Right cardiac atrium (tissue), 5 donors: Measurements from ENCODE around the gene NDUFA3. TPM values are rescaled to one million over a fixed set of nuclear protein-coding genes. Genes with fewer than 3 reads are reported as not detected.

Experiments
- ATAC-seq, 2 donors: fragments of 200-7000 bp; cut with Tn5 transposase; one replicate each; pipeline versions ENCODE4 v1.8.0 to v1.9.1; 2020; ENCODE audit warnings: moderate library complexity in 2 of 2, mild to moderate bottlenecking in 1 of 2
- DNase-seq, 3 donors: peaks; one replicate each; pipeline ENCODE4 v3.0.0-alpha.2; 2020
- H3K27ac ChIP-seq: one replicate; pipeline ENCODE4 v1.5.1; 2013; ENCODE audit warnings: mild to moderate bottlenecking, low read length, control low read depth, moderate library complexity
- H3K27me3 ChIP-seq: one replicate; pipeline ENCODE4 v1.6.1; 2013; ENCODE audit not compliant: control insufficient read depth, insufficient read depth
- H3K4me1 ChIP-seq: one replicate; pipeline ENCODE4 v1.6.1; 2013; ENCODE audit warnings: low read length; ENCODE audit not compliant: control insufficient read depth, insufficient read depth
- H3K4me3 ChIP-seq: one replicate; pipeline ENCODE4 v1.5.1; 2013; ENCODE audit warnings: low read length, control low read depth
- H3K9me3 ChIP-seq: one replicate; pipeline ENCODE4 v1.6.1; 2013; ENCODE audit warnings: low read length; ENCODE audit not compliant: control insufficient read depth
- WGBS: extraction: QIAGEN DNeasy Blood & Tissue Kit; methylation state at CpG from one replicate; pipeline ENCODE4 v1.1.7; 2013; 5-methylcytosine and 5-hydroxymethylcytosine counted together
- intact Hi-C, 4 donors: fragments of 100-400 bp; cut with DNase I; formaldehyde crosslinking; loops; one replicate each; pipeline versions ENCODE4 v1.11.0 to v1.14.0; 2022 to 2023
- long read RNA-seq, 4 donors: library from polyadenylated mRNA; unstranded; transcript quantifications; one replicate each; pipeline ENCODE4 v2.0.0, GENCODE V29; 2020 to 2021
- polyA plus RNA-seq: library from polyadenylated mRNA; stranded (reverse); fragments of 200-250 nt; gene quantifications from one replicate; pipeline ENCODE4 v1.2.3, GENCODE V29; 2013
- total RNA-seq, 4 donors: library from RNA; stranded (reverse); fragmentation: NEBNext Ultra II Directional; extraction: Animal tissue kit (Norgen Biotek cat#: 25700); gene quantifications; one replicate each; pipeline ENCODE4 v1.2.1, GENCODE V29; 2021
- donor health status: healthy with polysubstance abuse.
- donor health status: DM: no; HTN: yes; CAD: no.
- donor health status: DM: no; HTN: no; CAD: no.
- donor health status: DM: no; HTN: yes; CAD: no; lungs with severe emphysema.
- donor health status: DM: yes; HTN: yes; CAD: no.

The NDUFA3 gene
- total RNA-seq (100 to 1,000 TPM; 264 to 472 (median 385) TPM), polyA plus RNA-seq (714 TPM)
- long read RNA-seq, donor 1, transcript NDUFA3-214 (4 exons, 963 nt), result major isoform, 101 of 108 reads
- long read RNA-seq, donor 1, partial matches to known transcripts, result 1 of 108 reads
- long read RNA-seq, donor 1, other reads (novel, unspliced or antisense), result 5 of 108 reads
- long read RNA-seq, donor 2, transcript NDUFA3-213 (3 exons, 541 nt), result minor isoform, 8 of 249 reads
- long read RNA-seq, donor 2, transcript NDUFA3-214 (4 exons, 963 nt), result major isoform, 221 of 249 reads
- long read RNA-seq, donor 2, partial matches to known transcripts, result 11 of 249 reads
- long read RNA-seq, donor 2, other reads (novel, unspliced or antisense), result 5 of 249 reads
- long read RNA-seq, donor 3, transcript NDUFA3-214 (4 exons, 963 nt), result major isoform, 19 of 32 reads
- long read RNA-seq, donor 3, partial matches to known transcripts, result 9 of 32 reads
- long read RNA-seq, donor 3, other reads (novel, unspliced or antisense), result 3 of 32 reads
- long read RNA-seq, donor 4, transcript NDUFA3-214 (4 exons, 963 nt), result major isoform, 131 of 152 reads
- long read RNA-seq, donor 4, partial matches to known transcripts, result 7 of 152 reads
- long read RNA-seq, donor 4, other reads (novel, unspliced or antisense), result 8 of 152 reads

DNA sequence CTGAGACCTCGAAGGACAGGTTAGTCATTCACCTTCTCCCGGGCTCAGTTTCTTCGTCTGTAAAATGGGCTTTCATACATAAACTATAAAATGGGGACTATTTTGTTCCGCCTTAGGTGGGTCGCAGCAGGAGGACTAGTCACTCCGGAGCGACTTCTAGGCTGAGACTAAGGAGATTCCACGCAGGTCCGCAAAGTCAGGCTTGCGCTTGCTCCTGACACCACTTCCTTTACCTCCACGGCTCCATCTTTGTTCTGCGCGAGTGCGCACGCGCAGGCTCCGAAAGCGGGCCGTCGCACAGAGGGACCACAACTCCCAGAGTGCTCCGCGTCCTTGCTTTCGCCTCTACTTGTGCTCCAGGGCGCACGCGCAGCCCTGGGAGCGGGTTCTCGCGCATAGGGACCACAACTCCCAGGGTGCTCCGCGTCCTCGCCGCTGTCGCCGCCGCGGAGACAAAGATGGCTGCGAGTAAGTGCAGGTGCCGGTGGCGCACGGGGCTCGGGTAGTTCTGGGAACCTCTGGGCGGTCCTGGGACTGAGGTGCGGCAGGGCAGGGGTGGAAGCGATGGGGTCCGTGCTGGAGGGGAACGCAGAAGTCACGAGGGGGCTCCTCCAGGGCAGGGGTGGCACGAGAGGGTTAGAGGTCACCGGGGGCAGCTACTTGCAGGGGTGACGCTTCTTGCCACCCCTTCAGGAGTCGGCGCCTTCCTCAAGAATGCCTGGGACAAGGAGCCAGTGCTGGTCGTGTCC, at the start of gene NDUFA3:
NDUFA3 (plus strand) TSS at position 435 of the 749 bp plus-strand sequence; CDS start at position 459, 24 bp downstream.
- Histone ChIP-seq H3K27me3 (no peaks in the 10 kb centered on the region), H3K4me3 (peak within 1 kb of the TSS; percentile 72), H3K27ac (peak within 1 kb of the TSS; percentile 38), H3K9me3 (no peaks in the 10 kb centered on the region), H3K4me1 (no peaks in the 10 kb centered on the region)
- intact Hi-C loops, result no loop called here
- peak; percentile 99 for ATAC-seq
- DNase-seq, result peak; percentile 99 to 100 (median 99)
- 3% methylated on average over 54 of the region's 54 CpGs for WGBS

DNA sequence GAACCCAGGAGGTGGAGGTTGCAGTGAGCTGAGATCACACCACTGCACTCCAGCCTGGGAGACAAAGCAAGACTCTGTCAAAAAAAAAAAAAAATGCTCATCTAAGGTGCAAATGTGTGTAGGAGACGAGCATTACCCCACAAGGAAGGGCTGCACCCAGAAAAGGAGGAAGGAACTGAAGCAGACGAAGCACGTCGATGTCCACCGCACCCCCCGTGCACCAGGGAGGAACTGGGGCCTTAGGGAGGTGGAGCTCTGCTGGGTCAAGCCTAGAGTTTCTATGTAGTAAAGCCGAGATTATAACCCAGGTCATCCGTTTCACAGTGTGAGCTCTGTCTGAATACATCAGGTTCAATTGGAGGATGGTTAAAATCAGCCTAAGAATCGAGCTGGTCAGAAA, 40.0 kb upstream of the NDUFA3 start:
- Histone ChIP-seq H3K9me3 (no peaks in the 10 kb centered on the region), H3K27ac (no peak overlapping the region), H3K4me3 (no peak overlapping the region), H3K27me3 (no peaks in the 10 kb centered on the region), H3K4me1 (no peaks in the 10 kb centered on the region)
- WGBS, result 69% methylated on average over 9 of the region's 9 CpGs
- intact Hi-C loops, result no loop called here
- peak in 1 of 3 donors; percentile 54 for DNase-seq
- no peak for ATAC-seq

DNA sequence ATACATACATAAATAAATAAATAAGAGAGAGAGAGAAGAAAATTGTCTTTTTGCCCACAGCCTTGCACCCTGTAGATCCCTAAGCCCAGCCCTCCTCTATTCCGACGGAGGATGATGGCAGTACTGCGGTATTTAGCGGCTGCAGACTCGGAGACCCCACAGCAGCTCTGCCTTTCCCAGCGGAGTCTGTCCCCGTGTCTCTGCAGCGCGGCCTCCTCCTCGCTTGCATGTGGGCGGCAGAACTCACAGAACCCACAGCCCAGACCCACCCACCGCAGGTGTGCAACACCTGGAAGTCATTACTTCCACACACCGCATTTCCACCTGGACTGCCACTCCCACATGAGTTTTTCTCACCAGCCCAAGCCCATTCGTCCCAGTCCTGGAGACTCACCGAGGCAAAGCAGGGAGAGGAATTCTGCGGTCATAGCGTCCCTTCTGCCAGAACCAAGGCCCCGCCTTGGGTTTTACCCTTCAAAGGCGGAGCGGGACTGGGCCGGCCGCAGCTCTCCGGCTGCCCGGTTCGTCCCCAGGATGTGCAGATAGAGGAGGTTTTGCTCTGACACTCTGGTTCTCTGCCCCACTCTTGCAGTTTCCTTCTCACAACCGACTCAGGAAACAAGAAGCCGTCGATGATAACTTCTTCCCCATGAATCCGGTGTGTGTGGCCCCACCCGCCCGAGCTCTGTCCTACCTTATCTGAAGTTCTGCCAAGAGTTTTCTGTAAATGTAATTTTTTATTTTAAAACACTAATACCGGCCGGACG, 39.1 kb upstream of the NDUFA3 start, which contains the start of gene VSTM1:
VSTM1 (minus strand) TSS at position 548 of the 767 bp plus-strand sequence; CDS start at position 428, 120 bp downstream.
- Histone ChIP-seq H3K4me3 (no peak within 1 kb of the TSS), H3K9me3 (no peaks in the 10 kb centered on the region), H3K27ac (no peak within 1 kb of the TSS), H3K27me3 (no peaks in the 10 kb centered on the region), H3K4me1 (no peaks in the 10 kb centered on the region)
- DNase-seq (no peak), ATAC-seq (no peak)
- WGBS, result 65% methylated on average over 34 of the region's 34 CpGs
- intact Hi-C loops, result no loop called here

DNA sequence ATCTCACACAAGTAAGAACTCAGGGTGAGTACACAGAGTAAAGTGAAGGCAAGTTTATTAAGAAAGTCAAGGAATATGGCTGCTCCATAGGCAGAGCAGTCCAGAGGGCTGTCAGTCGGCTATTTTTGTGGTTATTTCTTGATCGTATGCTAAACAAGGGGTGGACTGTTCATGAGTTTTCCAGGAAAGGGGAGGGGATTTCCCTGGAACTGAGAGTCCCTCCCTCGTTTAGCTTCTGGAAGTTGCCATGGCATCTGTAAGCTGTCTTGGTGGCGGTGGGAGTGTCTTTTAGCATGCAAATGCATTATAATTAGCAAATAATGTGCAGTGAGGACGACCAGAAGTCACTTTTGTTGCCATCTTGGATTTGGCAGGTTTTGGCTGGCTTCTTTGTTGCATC, 33.2 kb upstream of the NDUFA3 start:
- H3K27ac ChIP-seq, result no peak overlapping the region
- no peak overlapping the region for H3K4me3 ChIP-seq
- intact Hi-C loops, result no loop called here
- H3K27me3 ChIP-seq, result no peaks in the 10 kb centered on the region
- WGBS, result 62% methylated on average over 5 of the region's 5 CpGs
- no peak for ATAC-seq
- peaks cover 4% of the 10 kb centered on the region for H3K9me3 ChIP-seq
- no peaks in the 10 kb centered on the region for H3K4me1 ChIP-seq
- no peak for DNase-seq

DNA sequence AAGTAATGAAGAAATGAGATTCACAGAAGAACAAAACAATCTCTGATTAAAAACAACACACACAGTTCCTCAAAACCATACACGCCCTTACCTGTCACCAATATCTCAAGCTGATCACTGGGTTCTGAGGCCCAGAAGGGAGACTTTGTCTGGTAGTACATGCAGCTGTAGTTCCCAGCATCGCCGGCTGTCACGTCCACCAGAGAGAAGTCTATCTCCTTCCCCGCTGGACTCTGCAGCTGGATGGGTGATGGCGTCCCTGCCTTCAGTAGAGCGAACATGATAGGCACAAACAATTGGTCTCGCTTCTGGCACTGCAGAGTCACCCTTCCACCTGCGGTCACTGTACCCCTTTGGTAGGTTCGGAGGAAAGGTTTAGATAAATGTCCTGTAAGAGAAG, 28.8 kb upstream of the NDUFA3 start:
- peaks cover 4% of the 10 kb centered on the region for H3K9me3 ChIP-seq
- DNase-seq, result no peak
- no peaks in the 10 kb centered on the region for H3K27me3 ChIP-seq
- WGBS, result 82% methylated on average over 10 of the region's 10 CpGs
- H3K27ac ChIP-seq, result no peak overlapping the region
- intact Hi-C loops, result no loop called here
- ATAC-seq, result no peak
- H3K4me1 ChIP-seq, result no peaks in the 10 kb centered on the region
- H3K4me3 ChIP-seq, result no peak overlapping the region

DNA sequence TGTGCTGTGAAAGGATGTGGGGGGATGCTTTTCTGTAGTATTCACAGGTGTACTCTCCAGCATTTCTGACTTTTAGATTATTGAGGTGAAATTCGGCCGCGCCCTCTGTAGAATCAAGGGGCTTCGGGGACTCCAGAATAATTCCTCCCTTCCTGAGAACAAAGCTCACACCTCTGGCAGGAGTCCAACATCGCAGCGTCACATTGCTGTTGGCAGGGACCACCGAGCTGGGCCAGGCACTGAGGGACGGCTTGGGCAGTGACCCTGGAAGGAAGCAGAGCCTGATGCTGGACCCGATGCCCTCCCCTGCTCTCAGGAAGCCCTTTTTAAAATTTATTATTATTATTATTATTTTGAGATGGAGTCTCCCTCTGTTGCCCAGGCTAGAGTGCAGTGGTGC, 27.8 kb upstream of the NDUFA3 start:
- Histone ChIP-seq H3K4me1 (no peaks in the 10 kb centered on the region), H3K27ac (no peak overlapping the region), H3K9me3 (peaks cover under 1% of the 10 kb centered on the region), H3K4me3 (no peak overlapping the region), H3K27me3 (no peaks in the 10 kb centered on the region)
- ATAC-seq (no peak), DNase-seq (no peak)
- intact Hi-C loops, result no loop called here
- WGBS, result 67% methylated on average over 9 of the region's 9 CpGs

DNA sequence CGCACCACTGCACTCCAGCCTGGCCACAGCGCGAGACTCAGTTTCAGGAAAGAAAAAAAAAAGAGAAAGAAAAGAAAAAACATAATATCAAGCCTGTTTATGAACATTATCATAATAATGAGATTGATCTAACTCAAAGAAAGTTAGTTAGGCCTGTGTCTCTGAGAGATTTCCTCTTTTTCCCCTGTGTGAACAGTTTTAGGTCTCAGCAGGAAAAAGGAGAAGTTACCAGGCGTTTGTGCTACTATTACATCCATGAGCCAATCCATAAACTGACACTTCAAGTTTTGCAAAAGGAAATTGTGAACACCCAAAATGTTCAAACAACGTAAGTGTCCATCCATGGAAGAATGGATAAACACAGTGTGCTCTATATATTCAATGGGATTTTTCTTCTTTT, 25.3 kb upstream of the NDUFA3 start:
- H3K4me3 ChIP-seq, result no peak overlapping the region
- intact Hi-C loops, result no loop called here
- no peaks in the 10 kb centered on the region for H3K27me3 ChIP-seq
- WGBS, result 72% methylated on average over 5 of the region's 5 CpGs
- DNase-seq, result no peak
- no peaks in the 10 kb centered on the region for H3K4me1 ChIP-seq
- no peak overlapping the region for H3K27ac ChIP-seq
- peaks cover 4% of the 10 kb centered on the region for H3K9me3 ChIP-seq
- ATAC-seq, result no peak

DNA sequence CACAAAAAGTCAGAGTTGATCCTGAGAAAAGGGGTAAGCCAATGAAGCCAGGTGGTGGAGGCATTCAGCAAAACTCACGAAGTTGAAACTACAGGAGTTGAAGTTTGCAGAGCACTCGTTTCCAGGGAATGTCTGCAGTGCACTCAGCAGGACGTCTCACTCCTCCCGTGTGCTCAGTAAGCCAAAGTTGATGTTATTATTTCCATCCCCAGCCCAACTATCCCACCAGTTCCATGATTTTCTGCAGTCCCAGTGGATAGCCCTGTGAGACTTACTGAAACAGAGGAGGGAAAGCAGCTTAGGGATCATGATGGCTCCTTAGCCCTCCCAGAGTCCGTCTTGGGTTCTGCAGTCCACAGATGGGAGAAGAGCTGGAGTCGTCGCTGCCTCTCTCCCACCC, 21.6 kb upstream of the NDUFA3 start, which contains the start of gene TARM1:
TARM1 (minus strand) TSS at position 334 of the 400 bp plus-strand sequence; CDS start at position 309, 25 bp downstream.
- Histone ChIP-seq H3K27me3 (no peaks in the 10 kb centered on the region), H3K9me3 (peaks cover 6% of the 10 kb centered on the region), H3K4me3 (no peak within 1 kb of the TSS), H3K27ac (no peak within 1 kb of the TSS), H3K4me1 (no peaks in the 10 kb centered on the region)
- no peak for DNase-seq
- no peak for ATAC-seq
- intact Hi-C loops, result no loop called here
- 78% methylated on average over 7 of the region's 7 CpGs for WGBS

DNA sequence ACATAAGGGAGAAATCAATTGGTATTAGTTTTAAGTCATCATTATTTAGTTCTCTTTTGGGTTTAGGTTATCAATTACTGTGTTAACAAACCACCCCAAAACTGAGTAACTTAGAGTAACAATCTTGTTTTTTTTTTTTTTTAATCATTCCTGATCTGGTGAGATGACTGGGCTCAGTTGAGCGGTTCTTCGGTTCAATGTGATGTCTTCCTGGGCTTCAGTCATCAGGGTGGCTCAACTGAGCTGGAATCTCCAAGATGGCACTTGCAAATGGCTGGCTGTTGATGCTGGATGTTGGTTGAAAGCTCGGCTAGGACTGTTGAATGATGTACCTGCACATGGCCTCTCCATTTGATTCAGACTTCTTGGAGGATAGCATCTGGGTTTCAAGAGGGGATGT, 18.2 kb upstream of the NDUFA3 start:
- no peaks in the 10 kb centered on the region for H3K4me1 ChIP-seq
- H3K9me3 ChIP-seq, result peaks cover 6% of the 10 kb centered on the region
- no peaks in the 10 kb centered on the region for H3K27me3 ChIP-seq
- H3K4me3 ChIP-seq, result no peak overlapping the region
- WGBS, result 89% methylated on average over 3 of the region's 3 CpGs
- no peak overlapping the region for H3K27ac ChIP-seq
- no peak for ATAC-seq
- intact Hi-C loops, result no loop called here
- DNase-seq, result no peak

DNA sequence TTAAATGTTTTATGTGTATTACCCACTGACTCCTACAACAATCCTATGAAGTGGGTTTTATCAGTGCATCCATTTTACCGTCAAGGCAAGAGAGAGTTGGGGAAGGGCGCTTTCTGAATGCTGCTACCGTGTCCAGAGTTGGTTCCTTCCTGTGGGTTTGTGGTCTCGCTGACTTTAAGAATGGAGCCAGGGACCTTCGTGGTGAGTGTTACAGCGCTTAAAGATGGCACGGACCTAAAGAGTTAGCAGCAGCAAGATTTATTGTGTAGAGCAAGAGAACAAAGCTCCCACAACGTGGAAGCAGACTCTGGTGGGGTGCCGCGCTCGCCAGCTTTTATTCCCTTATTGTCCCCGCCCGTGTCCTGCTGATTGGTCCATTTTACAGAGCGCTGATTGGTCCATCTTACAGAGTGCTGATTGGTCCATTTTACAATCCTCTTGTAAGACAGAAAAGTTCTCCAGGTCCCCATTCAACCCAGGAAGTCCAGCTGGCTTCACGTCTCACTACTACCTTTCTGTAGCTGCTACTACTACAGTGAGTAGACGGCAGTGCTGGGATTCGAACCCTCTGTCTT, 8.1 kb upstream of the NDUFA3 start:
- DNase-seq (no peak), ATAC-seq (no peak)
- H3K9me3 ChIP-seq, result no peaks in the 10 kb centered on the region
- no peak overlapping the region for H3K27ac ChIP-seq
- no peak overlapping the region for H3K4me3 ChIP-seq
- H3K4me1 ChIP-seq, result no peaks in the 10 kb centered on the region
- intact Hi-C loops, result no loop called here
- WGBS, result 85% methylated on average over 17 of the region's 17 CpGs
- no peaks in the 10 kb centered on the region for H3K27me3 ChIP-seq
